Endodermal cell (in vitro differentiated cells): ENCODE measurements around the gene RSRC1. TPM values are rescaled to one million over a fixed set of nuclear protein-coding genes. Genes with fewer than 3 reads are reported as not detected.
A peak's percentile ranks its signal among the peaks of the same experiment; 100 is the strongest.

Experiments used
- DNase-seq: peaks from one replicate; pipeline ENCODE4 v3.0.0-alpha.2; 2017
- H3K27ac ChIP-seq: 2 replicates; pipeline ENCODE4 v1.5.1; 2013; ENCODE audit warnings: mild to moderate bottlenecking, low read depth, low read length, moderate library complexity
- H3K27me3 ChIP-seq: 2 replicates; pipeline ENCODE4 v1.6.1; 2013; ENCODE audit warnings: mild to moderate bottlenecking, low read length, moderate library complexity; ENCODE audit not compliant: insufficient read depth, control insufficient read depth, poor library complexity, severe bottlenecking
- H3K36me3 ChIP-seq: 2 replicates; pipeline ENCODE4 v1.7.0; 2013; ENCODE audit warnings: mild to moderate bottlenecking, low read length, moderate library complexity; ENCODE audit not compliant: control insufficient read depth, insufficient read depth
- H3K4me1 ChIP-seq: one replicate; pipeline ENCODE4 v1.7.0; 2013; ENCODE audit warnings: low read length; ENCODE audit not compliant: control insufficient read depth, insufficient read depth
- H3K4me3 ChIP-seq: 2 replicates; pipeline ENCODE4 v1.5.1; 2013; ENCODE audit warnings: mild to moderate bottlenecking, low read length, moderate library complexity
- H3K9ac ChIP-seq: 2 replicates; pipeline ENCODE4 v1.6.1; 2013; ENCODE audit warnings: mild to moderate bottlenecking, low read length, moderate library complexity; ENCODE audit not compliant: poor library complexity, severe bottlenecking; ENCODE audit errors: extremely low read depth
- H3K9me3 ChIP-seq: 2 replicates; pipeline ENCODE4 v1.6.1; 2013; ENCODE audit warnings: mild to moderate bottlenecking, low read length, moderate library complexity; ENCODE audit not compliant: control insufficient read depth
- H3K27ac Mint-ChIP-seq: 2 replicates; pipeline ENCODE4 v1.8.0; 2020; ENCODE audit warnings: mixed read lengths
- H3K27me3 Mint-ChIP-seq: 2 replicates; pipeline ENCODE4 v1.8.0; 2021; ENCODE audit warnings: mild to moderate bottlenecking, mixed read lengths; ENCODE audit not compliant: insufficient read depth
- H3K36me3 Mint-ChIP-seq: 2 replicates; pipeline ENCODE4 v1.8.0; 2020; ENCODE audit warnings: low read depth, mixed read lengths
- H3K4me1 Mint-ChIP-seq: 2 replicates; pipeline ENCODE4 v1.8.0; 2020; ENCODE audit warnings: mixed read lengths
- H3K4me3 Mint-ChIP-seq: 2 replicates; pipeline ENCODE4 v1.8.0; 2020; ENCODE audit warnings: mild to moderate bottlenecking, moderate library complexity, mixed read lengths
- H3K9me3 Mint-ChIP-seq: 2 replicates; pipeline ENCODE4 v1.8.0; 2020; ENCODE audit warnings: mild to moderate bottlenecking, mixed read lengths
- WGBS, 2 experiments: methylation state at CpG; one replicate each; pipeline versions ENCODE4 v1.1.5 to v1.1.7; 2013; ENCODE audit warnings: missing lambda C conversion rate in 2 of 2, mixed read lengths in 1 of 2; ENCODE audit not compliant: insufficient coverage in 1 of 2, insufficient read length in 1 of 2; 5-methylcytosine and 5-hydroxymethylcytosine counted together
- total RNA-seq, 2 donors: library from RNA; stranded (reverse); fragmentation: NEBNext Ultra II Directional in 1 of 2; extraction: Animal tissue kit (Norgen Biotek cat#: 25700) in 1 of 2; gene quantifications; 2 replicates in 1 of 2; 3 replicates in 1 of 2; pipeline ENCODE4 v1.2.1, GENCODE V29; 2021
- TF ChIP-seq, protein P1 (sequence below): fragments of 200-600 bp; sonication (generic); conservative IDR thresholded peaks from 2 replicates; pipeline ENCODE4 v1.5.0; 2021; ENCODE audit warnings: antibody characterized with exemption, mild to moderate bottlenecking

The RSRC1 gene
- total RNA-seq, 2 donors from 2014 or later, result 45.3 to 52.1 TPM

DNA sequence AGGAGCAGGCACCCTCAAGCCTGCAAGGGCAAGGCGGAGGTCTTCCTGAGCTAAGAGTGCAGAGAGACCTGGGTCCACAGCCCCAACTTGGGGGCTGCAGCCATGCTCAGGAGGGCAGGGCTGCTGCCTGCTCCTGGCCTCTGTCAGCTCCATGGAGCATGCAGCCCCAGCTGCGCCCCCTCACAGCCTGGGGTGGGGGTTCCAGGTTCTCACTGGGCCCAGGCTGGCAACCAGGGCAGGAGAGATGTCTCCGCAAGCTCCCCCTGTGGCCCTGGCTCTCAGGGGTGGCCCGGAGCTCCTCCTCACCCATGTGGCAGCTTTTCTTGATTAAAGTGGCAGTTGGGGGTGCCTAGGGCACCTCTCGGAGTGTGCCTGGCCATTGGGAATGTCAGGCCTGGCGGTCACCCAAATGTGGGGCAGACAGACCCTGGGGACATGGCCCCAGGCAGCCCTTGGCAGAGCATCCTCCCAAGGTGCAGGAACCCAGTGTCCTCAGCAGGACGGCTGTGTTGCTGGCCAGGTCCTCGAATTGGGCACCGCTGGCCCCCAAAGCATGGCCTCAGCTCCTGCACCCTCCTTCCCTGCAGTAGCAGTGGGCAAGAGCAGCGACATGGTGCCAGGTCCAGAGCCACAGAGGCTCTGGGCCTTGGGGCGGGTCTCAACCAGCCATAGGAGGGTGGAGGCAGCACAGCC lies 251.0 kb downstream of the RSRC1 start:
- Histone ChIP-seq H3K9ac (no peak overlapping the region), H3K27me3 (no peaks in the 10 kb centered on the region), H3K9me3 (no peaks in the 10 kb centered on the region), H3K27ac (no peak overlapping the region), H3K4me3 (no peak overlapping the region), H3K36me3 (no peaks in the 10 kb centered on the region), H3K4me1 (no peaks in the 10 kb centered on the region)
- no peaks in the 10 kb centered on the region for H3K36me3 Mint-ChIP-seq
- H3K4me1 Mint-ChIP-seq, result no peaks in the 10 kb centered on the region
- no peak overlapping the region for H3K27ac Mint-ChIP-seq
- no peaks in the 10 kb centered on the region for H3K27me3 Mint-ChIP-seq
- no peak for DNase-seq
- peaks cover 4% of the 10 kb centered on the region for H3K9me3 Mint-ChIP-seq
- WGBS, 2 experiments, result 92 to 93% methylated on average over 3 to 11 of the region's 11 CpGs
- no peak overlapping the region for H3K4me3 Mint-ChIP-seq
- TF ChIP-seq, protein P1, sequence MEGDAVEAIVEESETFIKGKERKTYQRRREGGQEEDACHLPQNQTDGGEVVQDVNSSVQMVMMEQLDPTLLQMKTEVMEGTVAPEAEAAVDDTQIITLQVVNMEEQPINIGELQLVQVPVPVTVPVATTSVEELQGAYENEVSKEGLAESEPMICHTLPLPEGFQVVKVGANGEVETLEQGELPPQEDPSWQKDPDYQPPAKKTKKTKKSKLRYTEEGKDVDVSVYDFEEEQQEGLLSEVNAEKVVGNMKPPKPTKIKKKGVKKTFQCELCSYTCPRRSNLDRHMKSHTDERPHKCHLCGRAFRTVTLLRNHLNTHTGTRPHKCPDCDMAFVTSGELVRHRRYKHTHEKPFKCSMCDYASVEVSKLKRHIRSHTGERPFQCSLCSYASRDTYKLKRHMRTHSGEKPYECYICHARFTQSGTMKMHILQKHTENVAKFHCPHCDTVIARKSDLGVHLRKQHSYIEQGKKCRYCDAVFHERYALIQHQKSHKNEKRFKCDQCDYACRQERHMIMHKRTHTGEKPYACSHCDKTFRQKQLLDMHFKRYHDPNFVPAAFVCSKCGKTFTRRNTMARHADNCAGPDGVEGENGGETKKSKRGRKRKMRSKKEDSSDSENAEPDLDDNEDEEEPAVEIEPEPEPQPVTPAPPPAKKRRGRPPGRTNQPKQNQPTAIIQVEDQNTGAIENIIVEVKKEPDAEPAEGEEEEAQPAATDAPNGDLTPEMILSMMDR, result no peak

DNA sequence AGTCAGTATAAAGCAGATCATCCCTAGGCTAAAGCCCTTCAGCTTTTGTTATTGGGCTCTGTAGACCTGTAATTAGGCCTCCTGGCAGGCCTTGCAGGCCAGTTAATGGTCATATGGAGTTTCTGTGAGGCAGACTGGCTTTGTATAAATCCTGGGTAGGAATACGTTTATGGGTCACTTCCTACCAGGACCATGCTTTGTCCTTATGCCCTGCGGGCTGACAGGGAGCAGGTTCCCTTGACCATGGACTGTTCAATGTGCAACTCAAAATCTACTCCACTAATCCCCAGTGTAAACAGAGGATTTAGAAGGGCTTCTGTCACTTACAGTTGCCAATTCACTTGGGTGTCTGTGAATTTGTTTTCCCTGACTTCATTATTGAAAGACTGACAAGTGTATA lies 258.4 kb downstream of the RSRC1 start:
- Mint-ChIP-seq H3K4me1 (peaks cover 7% of the 10 kb centered on the region), H3K36me3 (peaks cover 2% of the 10 kb centered on the region), H3K27me3 (no peaks in the 10 kb centered on the region), H3K4me3 (no peak overlapping the region), H3K27ac (no peak overlapping the region), H3K9me3 (peaks cover 12% of the 10 kb centered on the region)
- Histone ChIP-seq H3K27me3 (no peaks in the 10 kb centered on the region), H3K9me3 (no peaks in the 10 kb centered on the region), H3K27ac (peak overlapping the region; percentile 1), H3K4me3 (no peak overlapping the region), H3K36me3 (no peaks in the 10 kb centered on the region), H3K9ac (no peak overlapping the region), H3K4me1 (peaks cover 6% of the 10 kb centered on the region)
- DNase-seq, result no peak
- TF ChIP-seq, protein P1, result no peak
- WGBS, 2 experiments, result 85 to 100% methylated on average over 1 to 2 of the region's 2 CpGs

- WGBS, 2 experiments, result 100% methylated on average over 1 of the region's 1 CpG; no CpG with 5 or more reads in 1 of the 2 experiments
- peaks cover 12% of the 10 kb centered on the region for H3K9me3 Mint-ChIP-seq
- H3K27ac ChIP-seq, result no peak overlapping the region
- no peaks in the 10 kb centered on the region for H3K9me3 ChIP-seq
- no peak overlapping the region for H3K4me3 Mint-ChIP-seq
- peaks cover 6% of the 10 kb centered on the region for H3K4me1 ChIP-seq
- H3K4me3 ChIP-seq, result no peak overlapping the region
- no peak overlapping the region for H3K9ac ChIP-seq
- no peaks in the 10 kb centered on the region for H3K27me3 ChIP-seq
- peaks cover 7% of the 10 kb centered on the region for H3K4me1 Mint-ChIP-seq
- no peaks in the 10 kb centered on the region for H3K27me3 Mint-ChIP-seq
- no peak for DNase-seq
- TF ChIP-seq, protein P1, result no peak
- no peaks in the 10 kb centered on the region for H3K36me3 ChIP-seq
- H3K27ac Mint-ChIP-seq, result no peak overlapping the region
- H3K36me3 Mint-ChIP-seq, result peaks cover 2% of the 10 kb centered on the region
Observed at GRCh38 chr3:158369279-158369678, 259.4 kb downstream of the RSRC1 start.
